Psoas muscle (tissue), 8 donors: ENCODE results near the gene HOXB1. TPM values are rescaled to one million over a fixed set of nuclear protein-coding genes. Genes with fewer than 3 reads are reported as not detected.

Experiments used
- ATAC-seq, 4 donors: fragments of 200-7000 bp; cut with Tn5 transposase; one replicate each; pipeline ENCODE4 v1.9.1; 2020; ENCODE audit warnings: moderate library complexity in 3 of 4, mild to moderate bottlenecking in 2 of 4
- DNase-seq, 2 donors: peaks; one replicate each; pipeline ENCODE4 v3.0.0-alpha.2; 2020
- H3K27ac ChIP-seq: fragments of 200-600 bp; one replicate; pipeline ENCODE4 v1.8.0; 2022
- H3K27me3 ChIP-seq, 3 donors: fragments of 200-600 bp in 1 of 3; one replicate each; pipeline versions ENCODE4 v1.6.1 to v1.8.0; 2013 to 2022; ENCODE audit warnings: low read length in 2 of 3, mild to moderate bottlenecking in 2 of 3, moderate library complexity in 1 of 3; ENCODE audit not compliant: insufficient read depth in 3 of 3
- H3K36me3 ChIP-seq, 2 donors: fragments of 200-600 bp in 1 of 2; one replicate each; pipeline versions ENCODE4 v1.6.1 to v1.8.0; 2013 to 2022; ENCODE audit warnings: low read depth in 1 of 2, mild to moderate bottlenecking in 1 of 2, moderate library complexity in 1 of 2; ENCODE audit not compliant: insufficient read depth in 1 of 2
- H3K4me1 ChIP-seq: fragments of 200-600 bp; one replicate; pipeline ENCODE4 v1.8.0; 2022
- H3K4me3 ChIP-seq: fragments of 200-600 bp; one replicate; pipeline ENCODE4 v1.8.0; 2022; ENCODE audit warnings: mild to moderate bottlenecking
- H3K9me3 ChIP-seq: fragments of 200-600 bp; one replicate; pipeline ENCODE4 v1.8.0; 2022
- WGBS, 3 donors: extraction: QIAGEN DNeasy Blood & Tissue Kit; methylation state at CpG; one replicate each; pipeline versions ENCODE4 v1.1.6 to v1.1.7; 2013; 5-methylcytosine and 5-hydroxymethylcytosine counted together
- intact Hi-C, 2 donors: fragments of 100-400 bp; cut with DNase I; formaldehyde crosslinking; loops; one replicate each; pipeline versions ENCODE4 v1.11.0 to v1.14.2; 2022
- polyA plus RNA-seq, 3 donors: library from polyadenylated mRNA; stranded (reverse); fragments of 200-250 nt; gene quantifications; one replicate each; pipeline ENCODE4 v1.2.3, GENCODE V29; 2013
- total RNA-seq, 4 donors: library from RNA; stranded (reverse); fragmentation: NEBNext Ultra II Directional in 2 of 4; extraction: Animal tissue kit (Norgen Biotek cat#: 25700) in 2 of 4; gene quantifications; one replicate each; pipeline versions ENCODE4 v1.2.1 to v1.2.4, GENCODE V29; 2021 to 2023
- TF ChIP-seq, protein P1 (sequence below): fragments of 200-600 bp; IDR thresholded peaks from one replicate; pipeline ENCODE4 v1.8.0; 2022; ENCODE audit warnings: antibody characterized with exemption
- donor health status: healthy with polysubstance abuse.
- donor health status: DM: no; HTN: no; CAD: no; lungs with moderate emphysema.
- donor health status: Bipolar disorder and iron deficiency.
- donor health status: healthy.
- donor health status: DM: yes; HTN: yes; CAD: no.
- donor health status: DM: no; HTN: no; CAD: no.
- donor health status: DM: no; HTN: no; CAD: no.
- donor health status: DM: yes; HTN: yes; CAD: no.

Gene HOXB1
- total and polyA plus RNA-seq, 7 donors: not detected

DNA sequence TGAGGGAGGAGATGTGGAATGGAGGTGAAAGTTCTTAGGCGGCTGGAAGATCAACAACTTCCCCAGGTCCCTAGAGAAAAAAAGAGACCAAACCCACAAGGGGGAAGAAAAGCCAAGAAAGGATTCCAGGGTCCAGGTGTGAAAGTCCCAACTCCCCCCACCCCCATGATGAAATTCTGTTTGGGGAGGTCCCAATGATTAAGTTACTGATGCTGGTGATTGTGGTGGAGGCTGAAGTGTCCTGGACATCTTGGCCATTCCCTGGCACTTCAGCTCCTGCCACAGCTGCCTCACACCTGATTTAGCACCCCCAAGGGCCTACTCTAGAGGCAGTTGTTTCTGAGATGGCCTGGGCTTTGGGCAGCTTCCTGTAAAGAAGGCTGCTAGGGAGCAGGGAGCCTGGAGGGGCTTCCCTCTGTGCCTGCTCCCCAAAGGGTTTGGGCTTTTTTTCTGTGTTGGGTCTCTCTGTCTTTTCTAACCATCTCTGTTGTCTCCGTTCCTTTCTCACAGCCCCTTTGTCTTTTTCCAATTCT is 34.3 kb upstream of the HOXB1 start:
- no peak for DNase-seq
- peaks cover 0 to 48% (median 13%) of the 10 kb centered on the region in 3 donors for H3K27me3 ChIP-seq
- 69 to 76% (median 74%) methylated on average over 2 of the region's 2 CpGs for WGBS, 3 donors
- no peak for ATAC-seq
- intact Hi-C loops: no loop called here
- TF ChIP-seq, protein P1, sequence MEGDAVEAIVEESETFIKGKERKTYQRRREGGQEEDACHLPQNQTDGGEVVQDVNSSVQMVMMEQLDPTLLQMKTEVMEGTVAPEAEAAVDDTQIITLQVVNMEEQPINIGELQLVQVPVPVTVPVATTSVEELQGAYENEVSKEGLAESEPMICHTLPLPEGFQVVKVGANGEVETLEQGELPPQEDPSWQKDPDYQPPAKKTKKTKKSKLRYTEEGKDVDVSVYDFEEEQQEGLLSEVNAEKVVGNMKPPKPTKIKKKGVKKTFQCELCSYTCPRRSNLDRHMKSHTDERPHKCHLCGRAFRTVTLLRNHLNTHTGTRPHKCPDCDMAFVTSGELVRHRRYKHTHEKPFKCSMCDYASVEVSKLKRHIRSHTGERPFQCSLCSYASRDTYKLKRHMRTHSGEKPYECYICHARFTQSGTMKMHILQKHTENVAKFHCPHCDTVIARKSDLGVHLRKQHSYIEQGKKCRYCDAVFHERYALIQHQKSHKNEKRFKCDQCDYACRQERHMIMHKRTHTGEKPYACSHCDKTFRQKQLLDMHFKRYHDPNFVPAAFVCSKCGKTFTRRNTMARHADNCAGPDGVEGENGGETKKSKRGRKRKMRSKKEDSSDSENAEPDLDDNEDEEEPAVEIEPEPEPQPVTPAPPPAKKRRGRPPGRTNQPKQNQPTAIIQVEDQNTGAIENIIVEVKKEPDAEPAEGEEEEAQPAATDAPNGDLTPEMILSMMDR: no peak
- no peaks in the 10 kb centered on the region for H3K9me3 ChIP-seq
- no peaks in the 10 kb centered on the region for H3K4me1 ChIP-seq
- H3K27ac ChIP-seq: no peak overlapping the region
- H3K4me3 ChIP-seq: peak overlapping the region; percentile 63
- no peaks in the 10 kb centered on the region for H3K36me3 ChIP-seq

DNA sequence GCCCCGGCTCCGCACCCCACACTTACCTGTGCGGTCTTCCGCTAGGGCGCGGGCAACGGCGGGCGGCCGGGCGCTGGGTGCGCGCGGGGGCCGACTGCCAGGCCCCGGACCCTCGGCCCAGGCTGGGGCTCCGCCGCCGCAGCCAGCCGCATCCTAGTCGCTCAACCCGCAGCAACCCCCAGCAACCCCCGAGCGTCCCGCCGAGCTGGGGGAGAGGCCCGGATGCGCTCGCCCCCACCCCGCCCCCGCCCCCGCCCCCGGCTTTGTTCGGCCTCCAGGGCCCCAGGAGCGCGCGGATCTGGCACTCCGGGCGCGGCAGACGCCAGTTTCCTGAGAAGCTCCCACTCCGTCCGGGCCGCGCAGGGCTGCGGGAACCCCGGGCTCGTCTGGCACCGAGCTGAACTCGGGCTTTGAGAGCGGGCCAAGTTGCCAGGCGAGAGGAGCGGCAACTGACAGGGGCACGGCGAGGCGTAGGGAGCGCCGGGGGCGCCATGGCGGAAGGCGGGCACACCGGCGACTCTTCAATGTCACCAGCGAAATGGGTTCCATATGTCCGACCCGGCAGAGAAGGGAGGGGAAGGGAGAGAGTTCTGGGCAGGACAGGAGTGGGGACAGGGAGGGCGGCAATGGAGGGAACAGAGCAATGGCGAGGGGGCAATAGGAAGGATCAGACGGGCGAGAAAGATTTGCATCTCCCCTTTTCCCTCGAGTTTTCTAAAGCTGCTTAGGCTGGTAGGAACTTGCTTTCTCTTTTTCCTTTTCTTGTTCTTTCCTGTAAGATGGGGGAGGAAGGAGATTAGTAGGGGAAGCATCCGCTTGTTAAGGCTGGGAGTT is 33.6 kb upstream of the HOXB1 start:
- peak overlapping the region; percentile 63 for H3K4me3 ChIP-seq
- no peaks in the 10 kb centered on the region for H3K4me1 ChIP-seq
- TF ChIP-seq, protein P1: no peak
- peak overlapping the region; percentile 21 for H3K27ac ChIP-seq
- 5 to 9% (median 8%) methylated on average over 47 to 73 of the region's 73 CpGs for WGBS, 3 donors
- intact Hi-C loops: no loop called here
- peaks cover 0 to 43% (median 13%) of the 10 kb centered on the region in 3 donors for H3K27me3 ChIP-seq
- no peaks in the 10 kb centered on the region for H3K9me3 ChIP-seq
- DNase-seq: no peak
- H3K36me3 ChIP-seq: no peaks in the 10 kb centered on the region
- ATAC-seq: peak; percentile 46 to 71 (median 54)

DNA sequence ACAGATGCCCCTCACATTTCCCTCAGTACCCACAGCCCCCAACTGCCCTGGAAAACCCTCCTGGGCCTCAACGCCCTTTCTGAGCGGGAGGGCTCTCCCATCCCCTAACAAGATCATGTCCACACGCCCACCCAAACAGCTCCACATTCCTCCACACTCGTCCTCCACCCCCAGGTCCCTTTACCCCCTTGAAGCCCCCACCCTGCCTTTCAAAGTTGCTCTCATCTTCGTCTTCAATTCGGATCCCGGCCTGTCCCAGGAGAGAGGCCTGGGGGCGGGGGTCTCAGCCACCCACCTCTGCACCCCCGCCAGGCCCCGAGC is 33.0 kb upstream of the HOXB1 start:
- Histone ChIP-seq H3K4me1 (no peaks in the 10 kb centered on the region), H3K9me3 (no peaks in the 10 kb centered on the region), H3K27me3 (peaks cover 0 to 37% (median 13%) of the 10 kb centered on the region in 3 donors), H3K27ac (peak overlapping the region; percentile 21), H3K36me3 (no peaks in the 10 kb centered on the region), H3K4me3 (peak overlapping the region; percentile 63)
- 45 to 60% (median 45%) methylated on average over 10 of the region's 10 CpGs for WGBS, 3 donors
- TF ChIP-seq, protein P1: no peak
- no peak for DNase-seq
- intact Hi-C loops: no loop called here
- no peak for ATAC-seq

DNA sequence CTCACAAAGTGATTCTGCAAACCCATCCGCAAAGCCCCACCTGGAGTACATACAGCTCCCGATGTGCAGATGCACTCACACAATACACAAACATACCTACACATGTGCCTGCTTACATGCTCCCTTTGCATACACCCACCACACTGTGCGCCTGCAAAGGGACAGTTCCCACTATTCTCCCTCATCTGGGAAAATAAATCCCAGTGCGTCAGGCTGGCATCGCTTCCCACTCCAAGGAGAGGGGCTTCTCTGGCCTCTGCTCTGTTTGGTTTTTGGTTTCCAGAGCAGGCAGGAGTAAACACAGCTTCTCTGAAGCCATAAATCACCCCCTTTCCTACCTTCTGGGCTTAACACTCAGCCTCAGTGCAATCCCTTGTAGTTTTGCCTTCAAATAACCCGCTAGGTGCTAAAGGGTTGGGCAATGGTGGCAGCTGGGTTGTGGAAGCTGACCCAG is 32.6 kb upstream of the HOXB1 start:
- H3K9me3 ChIP-seq: no peaks in the 10 kb centered on the region
- H3K4me1 ChIP-seq: no peaks in the 10 kb centered on the region
- ATAC-seq (no peak), DNase-seq (no peak)
- peaks cover 0 to 34% (median 13%) of the 10 kb centered on the region in 3 donors for H3K27me3 ChIP-seq
- TF ChIP-seq, protein P1: no peak
- peak overlapping the region; percentile 63 for H3K4me3 ChIP-seq
- intact Hi-C loops: no loop called here
- no peaks in the 10 kb centered on the region for H3K36me3 ChIP-seq
- WGBS, 3 donors: 88 to 90% (median 89%) methylated on average over 6 of the region's 6 CpGs
- no peak overlapping the region for H3K27ac ChIP-seq
